Liver (tissue), 9 donors: Measurements from ENCODE around the gene CD84. TPM values are rescaled to one million over a fixed set of nuclear protein-coding genes. Genes with fewer than 3 reads are reported as not detected.

Source experiments
- DNase-seq: peaks from one replicate; pipeline ENCODE4 v3.0.0-alpha.2; 2017; ENCODE audit warnings: low spot score
- H3K27ac ChIP-seq, 2 donors: one replicate each; pipeline ENCODE4 v1.7.0; 2013; ENCODE audit warnings: inconsistent platforms in 2 of 2, low read length in 2 of 2, control low read depth in 1 of 2, low read depth in 1 of 2, mild to moderate bottlenecking in 1 of 2
- H3K27me3 ChIP-seq, 4 donors: one replicate each; pipeline versions ENCODE4 v1.6.1 to v1.7.0; 2013; ENCODE audit warnings: low read length in 3 of 4, inconsistent platforms in 1 of 4, mild to moderate bottlenecking in 1 of 4, moderate library complexity in 1 of 4; ENCODE audit not compliant: control insufficient read depth in 4 of 4, insufficient read depth in 4 of 4
- H3K36me3 ChIP-seq, 4 donors: one replicate each; pipeline versions ENCODE4 v1.6.1 to v1.7.0; 2013; ENCODE audit warnings: low read length in 3 of 4, mild to moderate bottlenecking in 3 of 4, low read depth in 1 of 4, moderate library complexity in 1 of 4; ENCODE audit not compliant: control insufficient read depth in 4 of 4, insufficient read depth in 3 of 4
- H3K4me1 ChIP-seq, 4 donors: one replicate each; pipeline versions ENCODE4 v1.6.1 to v1.7.0; 2013; ENCODE audit warnings: low read length in 3 of 4, mild to moderate bottlenecking in 3 of 4, moderate library complexity in 1 of 4; ENCODE audit not compliant: control insufficient read depth in 4 of 4, insufficient read depth in 4 of 4
- H3K4me3 ChIP-seq, 3 donors: one replicate each; pipeline versions ENCODE4 v1.6.1 to v1.7.0; 2013; ENCODE audit warnings: low read length in 3 of 3, control low read depth in 1 of 3, low read depth in 1 of 3, mild to moderate bottlenecking in 1 of 3
- H3K9ac ChIP-seq, 2 donors: one replicate each; pipeline ENCODE4 v1.7.0; 2013; ENCODE audit warnings: low read length in 2 of 2, mild to moderate bottlenecking in 2 of 2, moderate library complexity in 2 of 2, control low read depth in 1 of 2, low read depth in 1 of 2
- H3K9me3 ChIP-seq, 4 donors: one replicate each; pipeline versions ENCODE4 v1.6.1 to v1.7.0; 2013; ENCODE audit warnings: low read length in 3 of 4; ENCODE audit not compliant: control insufficient read depth in 4 of 4
- EGR1 ChIP-seq, 2 donors: IDR thresholded peaks; 2 replicates each; pipeline ENCODE4 v1.6.1; 2016 to 2018; ENCODE audit warnings: antibody characterized with exemption in 2 of 2, low read depth in 2 of 2
- FOXA1 ChIP-seq: IDR thresholded peaks from 2 replicates; pipeline ENCODE4 v1.6.1; 2016; ENCODE audit warnings: antibody characterized with exemption
- FOXA2 ChIP-seq: IDR thresholded peaks from 2 replicates; pipeline ENCODE4 v1.6.1; 2016; ENCODE audit warnings: antibody characterized with exemption
- GABPA ChIP-seq, 2 donors: IDR thresholded peaks in 1 of 2; conservative IDR thresholded peaks in 1 of 2; 2 replicates each; pipeline ENCODE4 v1.6.1; 2016; ENCODE audit warnings: antibody characterized with exemption in 2 of 2, mild to moderate bottlenecking in 1 of 2, moderate library complexity in 1 of 2
- HNF4A ChIP-seq, 2 donors: conservative IDR thresholded peaks; 2 replicates each; pipeline ENCODE4 v1.6.1; 2016; ENCODE audit warnings: antibody characterized with exemption in 2 of 2, mild to moderate bottlenecking in 2 of 2
- HNF4G ChIP-seq: IDR thresholded peaks from 2 replicates; pipeline ENCODE4 v1.6.1; 2016; ENCODE audit warnings: antibody characterized with exemption
- JUND ChIP-seq, 2 donors: IDR thresholded peaks; 2 replicates each; pipeline ENCODE4 v1.6.1; 2016; ENCODE audit warnings: antibody characterized with exemption in 2 of 2
- NR2F2 ChIP-seq: IDR thresholded peaks from 2 replicates; pipeline ENCODE4 v1.6.1; 2016; ENCODE audit warnings: antibody characterized with exemption
- RAD21 ChIP-seq, 2 donors: IDR thresholded peaks; 2 replicates each; pipeline ENCODE4 v1.6.1; 2016; ENCODE audit warnings: antibody characterized with exemption in 2 of 2, mild to moderate bottlenecking in 2 of 2
- RXRA ChIP-seq, 2 donors: IDR thresholded peaks; 2 replicates each; pipeline ENCODE4 v1.6.1; 2017 to 2018; ENCODE audit warnings: antibody characterized with exemption in 2 of 2, mild to moderate bottlenecking in 1 of 2
- SP1 ChIP-seq: IDR thresholded peaks from 2 replicates; pipeline ENCODE4 v1.6.1; 2018; ENCODE audit warnings: antibody characterized with exemption, mild to moderate bottlenecking
- TAF1 ChIP-seq: conservative IDR thresholded peaks from 2 replicates; pipeline ENCODE4 v1.6.1; 2016; ENCODE audit warnings: antibody characterized with exemption, mild to moderate bottlenecking
- YY1 ChIP-seq: IDR thresholded peaks from 2 replicates; pipeline ENCODE4 v1.6.1; 2016; ENCODE audit warnings: antibody characterized with exemption, mild to moderate bottlenecking
- WGBS: extraction: QIAGEN DNeasy Blood & Tissue Kit; methylation state at CpG from one replicate; pipeline ENCODE4 v1.1.7; 2013; 5-methylcytosine and 5-hydroxymethylcytosine counted together
- polyA plus RNA-seq, 2 donors: library from polyadenylated mRNA; stranded (reverse) in 1 of 2; unstranded in 1 of 2; fragments of 200-250 nt in 1 of 2; fragments of >200 nt in 1 of 2; fragmentation: Nextera tagmentation in 1 of 2; extraction: Ambion mirVana in 1 of 2; gene quantifications; one replicate each; pipeline versions ENCODE4 v1.2.1 to v1.2.3, GENCODE V29; 2013 to 2015
- total RNA-seq, 2 donors: library from RNA; depleted of rRNA; stranded (reverse); fragments of >200 nt; gene quantifications; one replicate each; pipeline ENCODE4 v1.2.3, GENCODE V29; 2014
- TF ChIP-seq, protein P1 (sequence below): IDR thresholded peaks from 2 replicates; pipeline ENCODE4 v1.6.1; 2016; ENCODE audit warnings: antibody characterized with exemption, mild to moderate bottlenecking
- TF ChIP-seq, protein P2 (sequence below): IDR thresholded peaks from 2 replicates; pipeline ENCODE4 v1.6.1; 2016; ENCODE audit warnings: antibody characterized with exemption
- TF ChIP-seq, protein P3 (sequence below): IDR thresholded peaks from 2 replicates; pipeline ENCODE4 v1.6.1; 2016; ENCODE audit warnings: antibody characterized with exemption
- TF ChIP-seq, protein P4 (sequence below): IDR thresholded peaks from 2 replicates; pipeline ENCODE4 v1.6.1; 2016; ENCODE audit warnings: antibody characterized with exemption
- TF ChIP-seq, protein P5 (sequence below): fragments of 150-350 bp; IDR thresholded peaks from 2 replicates; pipeline ENCODE4 v1.5.1; 2017; ENCODE audit warnings: improper control_type of control experiment, low read depth, low read length; ENCODE audit not compliant: missing input control
- donor health status: healthy.
- donor health status: healthy.
- donor health status: healthy.
- donor health status: healthy.
- donor health status: healthy.

CD84 gene
- total and polyA plus RNA-seq, 4 donors, result 2.1 to 8.8 (median 4.4) TPM

DNA sequence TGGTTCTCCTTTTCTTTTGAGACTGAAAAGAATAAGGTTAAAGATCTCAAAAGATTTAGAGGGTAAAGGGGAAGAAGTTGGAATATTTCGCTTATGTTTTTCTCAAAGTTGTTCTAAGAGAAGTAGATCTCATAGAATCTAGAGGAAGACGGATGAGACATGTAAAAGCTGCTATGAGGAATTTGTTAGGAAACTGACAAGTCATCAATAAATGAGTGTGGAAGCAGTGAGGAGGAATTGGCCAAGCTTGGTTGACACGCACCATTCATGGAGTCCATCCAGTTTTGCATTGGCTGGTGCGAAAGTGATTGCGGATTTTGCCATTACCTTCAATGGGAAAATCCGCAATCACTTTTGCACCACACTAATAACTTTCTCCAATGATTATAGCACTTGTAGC is 76.2 kb downstream of the CD84 start:
- Histone ChIP-seq H3K9me3 (peaks cover 0 to 4% (median 0%) of the 10 kb centered on the region in 4 donors), H3K36me3 (no peaks in the 10 kb centered on the region), H3K4me3 (no peak overlapping the region), H3K9ac (no peak overlapping the region), H3K4me1 (no peaks in the 10 kb centered on the region), H3K27ac (no peak overlapping the region), H3K27me3 (no peaks in the 10 kb centered on the region)
- DNase-seq, result no peak
- 95% methylated on average over 6 of the region's 6 CpGs for WGBS
- TF ChIP-seq SP1 (no peak), HNF4A (conservative IDR thresholded peaks at IDR 0.05) (no peak), FOXA2 (no peak)
- TF ChIP-seq, protein P1, sequence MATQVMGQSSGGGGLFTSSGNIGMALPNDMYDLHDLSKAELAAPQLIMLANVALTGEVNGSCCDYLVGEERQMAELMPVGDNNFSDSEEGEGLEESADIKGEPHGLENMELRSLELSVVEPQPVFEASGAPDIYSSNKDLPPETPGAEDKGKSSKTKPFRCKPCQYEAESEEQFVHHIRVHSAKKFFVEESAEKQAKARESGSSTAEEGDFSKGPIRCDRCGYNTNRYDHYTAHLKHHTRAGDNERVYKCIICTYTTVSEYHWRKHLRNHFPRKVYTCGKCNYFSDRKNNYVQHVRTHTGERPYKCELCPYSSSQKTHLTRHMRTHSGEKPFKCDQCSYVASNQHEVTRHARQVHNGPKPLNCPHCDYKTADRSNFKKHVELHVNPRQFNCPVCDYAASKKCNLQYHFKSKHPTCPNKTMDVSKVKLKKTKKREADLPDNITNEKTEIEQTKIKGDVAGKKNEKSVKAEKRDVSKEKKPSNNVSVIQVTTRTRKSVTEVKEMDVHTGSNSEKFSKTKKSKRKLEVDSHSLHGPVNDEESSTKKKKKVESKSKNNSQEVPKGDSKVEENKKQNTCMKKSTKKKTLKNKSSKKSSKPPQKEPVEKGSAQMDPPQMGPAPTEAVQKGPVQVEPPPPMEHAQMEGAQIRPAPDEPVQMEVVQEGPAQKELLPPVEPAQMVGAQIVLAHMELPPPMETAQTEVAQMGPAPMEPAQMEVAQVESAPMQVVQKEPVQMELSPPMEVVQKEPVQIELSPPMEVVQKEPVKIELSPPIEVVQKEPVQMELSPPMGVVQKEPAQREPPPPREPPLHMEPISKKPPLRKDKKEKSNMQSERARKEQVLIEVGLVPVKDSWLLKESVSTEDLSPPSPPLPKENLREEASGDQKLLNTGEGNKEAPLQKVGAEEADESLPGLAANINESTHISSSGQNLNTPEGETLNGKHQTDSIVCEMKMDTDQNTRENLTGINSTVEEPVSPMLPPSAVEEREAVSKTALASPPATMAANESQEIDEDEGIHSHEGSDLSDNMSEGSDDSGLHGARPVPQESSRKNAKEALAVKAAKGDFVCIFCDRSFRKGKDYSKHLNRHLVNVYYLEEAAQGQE, result no peak

DNA sequence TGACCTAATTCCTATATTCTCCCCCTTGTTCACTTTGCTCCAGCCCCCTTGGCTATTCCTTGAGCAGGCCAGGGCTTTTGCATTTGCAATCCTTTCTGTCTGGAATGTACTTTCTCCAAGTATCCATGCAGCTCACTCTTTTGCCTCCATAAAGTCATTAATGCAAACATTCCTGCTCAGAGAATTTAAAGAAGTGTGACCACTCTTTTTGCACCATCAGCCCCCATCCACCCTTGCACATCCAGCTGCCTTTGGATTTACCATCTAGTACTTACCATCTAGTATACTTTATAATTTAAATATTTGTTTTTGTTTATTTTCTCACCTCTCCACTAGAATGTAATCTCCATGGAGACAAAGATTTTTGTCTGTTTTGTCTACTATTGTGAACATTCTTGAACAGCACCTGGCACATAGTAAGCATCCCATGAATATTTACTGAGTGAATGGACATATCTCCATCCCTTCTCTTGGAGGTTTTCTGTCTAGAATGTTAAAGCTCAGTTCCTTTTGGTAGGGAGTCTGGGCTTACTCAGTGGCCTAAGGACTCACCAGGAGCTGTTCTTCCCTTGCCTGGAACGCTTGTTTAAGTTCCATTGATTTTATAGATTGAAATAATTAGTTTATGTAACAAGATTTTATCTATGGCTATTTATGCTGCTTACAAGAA is 78.8 kb downstream of the CD84 start:
- no peak for TF ChIP-seq HNF4A (conservative IDR thresholded peaks at IDR 0.05)
- TF ChIP-seq, protein P2, sequence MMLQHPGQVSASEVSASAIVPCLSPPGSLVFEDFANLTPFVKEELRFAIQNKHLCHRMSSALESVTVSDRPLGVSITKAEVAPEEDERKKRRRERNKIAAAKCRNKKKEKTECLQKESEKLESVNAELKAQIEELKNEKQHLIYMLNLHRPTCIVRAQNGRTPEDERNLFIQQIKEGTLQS, result no peak
- TF ChIP-seq RXRA (IDR thresholded peaks at IDR 0.05), result no peak
- TF ChIP-seq EGR1 (IDR thresholded peaks at IDR 0.05; ENCODE audit: low read depth in 2 of 2), result no peak
- TF ChIP-seq, protein P3, sequence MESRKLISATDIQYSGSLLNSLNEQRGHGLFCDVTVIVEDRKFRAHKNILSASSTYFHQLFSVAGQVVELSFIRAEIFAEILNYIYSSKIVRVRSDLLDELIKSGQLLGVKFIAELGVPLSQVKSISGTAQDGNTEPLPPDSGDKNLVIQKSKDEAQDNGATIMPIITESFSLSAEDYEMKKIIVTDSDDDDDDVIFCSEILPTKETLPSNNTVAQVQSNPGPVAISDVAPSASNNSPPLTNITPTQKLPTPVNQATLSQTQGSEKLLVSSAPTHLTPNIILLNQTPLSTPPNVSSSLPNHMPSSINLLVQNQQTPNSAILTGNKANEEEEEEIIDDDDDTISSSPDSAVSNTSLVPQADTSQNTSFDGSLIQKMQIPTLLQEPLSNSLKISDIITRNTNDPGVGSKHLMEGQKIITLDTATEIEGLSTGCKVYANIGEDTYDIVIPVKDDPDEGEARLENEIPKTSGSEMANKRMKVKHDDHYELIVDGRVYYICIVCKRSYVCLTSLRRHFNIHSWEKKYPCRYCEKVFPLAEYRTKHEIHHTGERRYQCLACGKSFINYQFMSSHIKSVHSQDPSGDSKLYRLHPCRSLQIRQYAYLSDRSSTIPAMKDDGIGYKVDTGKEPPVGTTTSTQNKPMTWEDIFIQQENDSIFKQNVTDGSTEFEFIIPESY, result no peak
- TF ChIP-seq FOXA2, result no peak
- no peak for TF ChIP-seq GABPA (IDR thresholded peaks at IDR 0.05 in 1 of 2, conservative IDR thresholded peaks at IDR 0.05 in 1 of 2)
- TF ChIP-seq JUND (IDR thresholded peaks at IDR 0.05), result no peak
- no peak for TF ChIP-seq NR2F2
- TF ChIP-seq, protein P4, sequence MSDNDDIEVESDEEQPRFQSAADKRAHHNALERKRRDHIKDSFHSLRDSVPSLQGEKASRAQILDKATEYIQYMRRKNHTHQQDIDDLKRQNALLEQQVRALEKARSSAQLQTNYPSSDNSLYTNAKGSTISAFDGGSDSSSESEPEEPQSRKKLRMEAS, result no peak
- TF ChIP-seq HNF4G, result no peak
- TF ChIP-seq, protein P5, sequence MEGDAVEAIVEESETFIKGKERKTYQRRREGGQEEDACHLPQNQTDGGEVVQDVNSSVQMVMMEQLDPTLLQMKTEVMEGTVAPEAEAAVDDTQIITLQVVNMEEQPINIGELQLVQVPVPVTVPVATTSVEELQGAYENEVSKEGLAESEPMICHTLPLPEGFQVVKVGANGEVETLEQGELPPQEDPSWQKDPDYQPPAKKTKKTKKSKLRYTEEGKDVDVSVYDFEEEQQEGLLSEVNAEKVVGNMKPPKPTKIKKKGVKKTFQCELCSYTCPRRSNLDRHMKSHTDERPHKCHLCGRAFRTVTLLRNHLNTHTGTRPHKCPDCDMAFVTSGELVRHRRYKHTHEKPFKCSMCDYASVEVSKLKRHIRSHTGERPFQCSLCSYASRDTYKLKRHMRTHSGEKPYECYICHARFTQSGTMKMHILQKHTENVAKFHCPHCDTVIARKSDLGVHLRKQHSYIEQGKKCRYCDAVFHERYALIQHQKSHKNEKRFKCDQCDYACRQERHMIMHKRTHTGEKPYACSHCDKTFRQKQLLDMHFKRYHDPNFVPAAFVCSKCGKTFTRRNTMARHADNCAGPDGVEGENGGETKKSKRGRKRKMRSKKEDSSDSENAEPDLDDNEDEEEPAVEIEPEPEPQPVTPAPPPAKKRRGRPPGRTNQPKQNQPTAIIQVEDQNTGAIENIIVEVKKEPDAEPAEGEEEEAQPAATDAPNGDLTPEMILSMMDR, result no peak
- TF ChIP-seq RAD21 (IDR thresholded peaks at IDR 0.05), result no peak
- TF ChIP-seq FOXA1, result no peak
- TF ChIP-seq YY1, result no peak
- TF ChIP-seq TAF1, result no peak
- TF ChIP-seq, protein P1, result no peak
- no peak for TF ChIP-seq SP1
- H3K27me3 ChIP-seq, result no peaks in the 10 kb centered on the region
- DNase-seq, result no peak
- H3K9me3 ChIP-seq, result no peaks in the 10 kb centered on the region
- 73% methylated on average over 1 of the region's 1 CpG for WGBS
- H3K36me3 ChIP-seq, result no peaks in the 10 kb centered on the region
- no peaks in the 10 kb centered on the region for H3K4me1 ChIP-seq
- H3K4me3 ChIP-seq, result no peak overlapping the region
- H3K27ac ChIP-seq, result no peak overlapping the region
- no peak overlapping the region for H3K9ac ChIP-seq
